CD14-positive monocyte (primary cell): Measurements from ENCODE around the gene CCP110. TPM values are rescaled to one million over a fixed set of nuclear protein-coding genes. Genes with fewer than 3 reads are reported as not detected.

ENCODE experiments used
- DNase-seq, 3 donors: peaks; one replicate each; pipeline ENCODE4 v3.0.0-alpha.2; 2011 to 2022
- H2AFZ ChIP-seq: 2 replicates; pipeline ENCODE4 v1.6.0; 2012; ENCODE audit warnings: mild to moderate bottlenecking, low read depth, low read length, inconsistent platforms; ENCODE audit not compliant: insufficient read depth, poor library complexity, severe bottlenecking
- H3K27ac ChIP-seq, 2 donors: 1 replicate in 1 of 2; 2 replicates in 1 of 2; pipeline ENCODE4 v1.5.1; 2012 to 2013; ENCODE audit warnings: low read length in 2 of 2, control low read depth in 1 of 2, inconsistent platforms in 1 of 2, low read depth in 1 of 2, mild to moderate bottlenecking in 1 of 2
- H3K27me3 ChIP-seq, 2 donors: one replicate each; pipeline versions ENCODE4 v1.6.0 to v1.6.1; 2011 to 2013; ENCODE audit warnings: low read length in 2 of 2; ENCODE audit not compliant: control insufficient read depth in 2 of 2, insufficient read depth in 2 of 2
- H3K36me3 ChIP-seq, 2 donors: replicated peaks in 1 of 2; 1 replicate in 1 of 2; 2 replicates in 1 of 2; pipeline versions ENCODE4 v1.5.1 to v1.6.1; 2012 to 2013; ENCODE audit warnings: low read length in 2 of 2, control low read depth in 1 of 2, inconsistent platforms in 1 of 2, mild to moderate bottlenecking in 1 of 2; ENCODE audit not compliant: insufficient read depth in 2 of 2, control insufficient read depth in 1 of 2
- H3K4me1 ChIP-seq, 2 donors: 1 replicate in 1 of 2; 2 replicates in 1 of 2; pipeline versions ENCODE4 v1.5.1 to v1.6.1; 2012 to 2013; ENCODE audit warnings: low read length in 2 of 2, control low read depth in 1 of 2, inconsistent platforms in 1 of 2, mild to moderate bottlenecking in 1 of 2, moderate library complexity in 1 of 2; ENCODE audit not compliant: insufficient read depth in 2 of 2, control insufficient read depth in 1 of 2
- H3K4me2 ChIP-seq: replicated peaks from 2 replicates; pipeline ENCODE3; 2012; ENCODE audit warnings: low read length, moderate library complexity, mild to moderate bottlenecking; ENCODE audit not compliant: poor library complexity, severe bottlenecking; ENCODE audit errors: extremely low read depth
- H3K4me3 ChIP-seq, 3 experiments: fragments of 200-600 bp in 1 of 3; sonication (generic) in 1 of 3; replicated peaks in 1 of 3; 1 replicate in 2 of 3; 2 replicates in 1 of 3; pipeline ENCODE4 v1.5.1; 2011 to 2013; ENCODE audit warnings: low read length in 3 of 3, mild to moderate bottlenecking in 3 of 3, control low read depth in 2 of 3, low read depth in 2 of 3, inconsistent platforms in 1 of 3, moderate library complexity in 1 of 3
- H3K79me2 ChIP-seq: 2 replicates; pipeline ENCODE4 v1.6.0; 2012; ENCODE audit warnings: mild to moderate bottlenecking, control low read depth, inconsistent platforms, low read length, moderate library complexity; ENCODE audit not compliant: insufficient read depth
- H3K9ac ChIP-seq: 2 replicates; pipeline ENCODE4 v1.6.0; 2017; ENCODE audit warnings: low read length, mild to moderate bottlenecking; ENCODE audit not compliant: insufficient read depth, poor library complexity, severe bottlenecking
- H3K9me3 ChIP-seq, 2 donors: replicated peaks in 1 of 2; 1 replicate in 1 of 2; 2 replicates in 1 of 2; pipeline versions ENCODE4 v1.5.1 to v1.6.1; 2012 to 2013; ENCODE audit warnings: low read length in 2 of 2, control low read depth in 1 of 2; ENCODE audit not compliant: control insufficient read depth in 1 of 2, insufficient read depth in 1 of 2
- H4K20me1 ChIP-seq: 2 replicates; pipeline ENCODE4 v1.6.0; 2012; ENCODE audit warnings: mild to moderate bottlenecking, low read length, control low read depth, moderate library complexity; ENCODE audit not compliant: insufficient read depth
- H3K27ac Mint-ChIP-seq, 7 donors: one replicate each; pipeline ENCODE4 v1.8.0; 2020; ENCODE audit warnings: mild to moderate bottlenecking in 7 of 7, mixed read lengths in 7 of 7, moderate library complexity in 6 of 7, inconsistent platforms in 2 of 7
- H3K27me3 Mint-ChIP-seq, 3 donors: one replicate each; pipeline ENCODE4 v1.8.0; 2021 to 2022; ENCODE audit warnings: low read depth in 3 of 3, mild to moderate bottlenecking in 3 of 3, mixed read lengths in 3 of 3, moderate library complexity in 3 of 3, inconsistent platforms in 1 of 3
- H3K36me3 Mint-ChIP-seq, 2 donors: one replicate each; pipeline ENCODE4 v1.8.0; 2020; ENCODE audit warnings: mixed read lengths in 2 of 2, inconsistent platforms in 1 of 2, mild to moderate bottlenecking in 1 of 2
- H3K4me1 Mint-ChIP-seq: one replicate; pipeline ENCODE4 v1.8.0; 2020; ENCODE audit warnings: mild to moderate bottlenecking, mixed read lengths
- H3K4me3 Mint-ChIP-seq, 2 donors: one replicate each; pipeline ENCODE4 v1.8.0; 2020; ENCODE audit warnings: mild to moderate bottlenecking in 2 of 2, mixed read lengths in 2 of 2, moderate library complexity in 1 of 2
- H3K9me3 Mint-ChIP-seq, 7 donors: one replicate each; pipeline ENCODE4 v1.8.0; 2020 to 2022; ENCODE audit warnings: mixed read lengths in 7 of 7, mild to moderate bottlenecking in 6 of 7, moderate library complexity in 6 of 7, inconsistent platforms in 2 of 7
- WGBS: methylation state at CpG from one replicate; pipeline ENCODE4 v1.1.5; 2013; ENCODE audit warnings: missing lambda C conversion rate; ENCODE audit not compliant: insufficient coverage; 5-methylcytosine and 5-hydroxymethylcytosine counted together
- intact Hi-C, 2 donors: fragments of 100-400 bp; cut with micrococcal nuclease; formaldehyde crosslinking; loops; one replicate each; pipeline versions ENCODE4 v1.15.0 to v1.15.1; 2023
- polyA plus RNA-seq, 3 donors: library from polyadenylated mRNA; depleted of rRNA in 1 of 3; unstranded in 2 of 3; stranded (reverse) in 1 of 3; fragments of 300-500 nt in 2 of 3; fragments of >200 nt in 1 of 3; fragmentation: Illumina TruSeq in 2 of 3; gene quantifications; 1 replicate in 2 of 3; 2 replicates in 1 of 3; pipeline ENCODE4 v1.2.3, GENCODE V29; 2012 to 2021
- TF ChIP-seq, protein P1 (sequence below): fragments of 200-600 bp; IDR thresholded peaks from one replicate; pipeline ENCODE4 v1.8.0; 2022; ENCODE audit warnings: antibody characterized with exemption, mild to moderate bottlenecking

The CCP110 gene
- polyA plus RNA-seq, 3 donors: 3.5 to 6.2 (median 6.1) TPM

GRCh38 chr16:19499006-19499405 lies 24.7 kb upstream of the CCP110 start:
- Histone ChIP-seq H2AFZ (no peak overlapping the region), H3K4me2 (no peak overlapping the region), H3K79me2 (no peaks in the 10 kb centered on the region), H3K36me3 (peaks cover 43 to 58% of the 10 kb centered on the region in 2 donors), H3K27ac (no peak overlapping the region), H3K4me3 (no peak overlapping the region), H3K9ac (no peak overlapping the region), H3K4me1 (peaks cover 20 to 25% of the 10 kb centered on the region in 2 donors), H3K9me3 (no peaks in the 10 kb centered on the region), H4K20me1 (no peaks in the 10 kb centered on the region), H3K27me3 (no peaks in the 10 kb centered on the region)
- H3K4me1 Mint-ChIP-seq: peaks cover 18% of the 10 kb centered on the region
- DNase-seq: no peak
- H3K27me3 Mint-ChIP-seq: peaks cover 0 to 2% (median 0%) of the 10 kb centered on the region in 3 donors
- H3K27ac Mint-ChIP-seq: peak overlapping the region in 2 of 7 donors; percentile 31 to 60
- H3K36me3 Mint-ChIP-seq: peaks cover 47 to 59% of the 10 kb centered on the region in 2 donors
- WGBS: 100% methylated on average over 1 of the region's 5 CpGs
- H3K4me3 Mint-ChIP-seq: no peak overlapping the region
- H3K9me3 Mint-ChIP-seq: no peaks in the 10 kb centered on the region
- TF ChIP-seq, protein P1, sequence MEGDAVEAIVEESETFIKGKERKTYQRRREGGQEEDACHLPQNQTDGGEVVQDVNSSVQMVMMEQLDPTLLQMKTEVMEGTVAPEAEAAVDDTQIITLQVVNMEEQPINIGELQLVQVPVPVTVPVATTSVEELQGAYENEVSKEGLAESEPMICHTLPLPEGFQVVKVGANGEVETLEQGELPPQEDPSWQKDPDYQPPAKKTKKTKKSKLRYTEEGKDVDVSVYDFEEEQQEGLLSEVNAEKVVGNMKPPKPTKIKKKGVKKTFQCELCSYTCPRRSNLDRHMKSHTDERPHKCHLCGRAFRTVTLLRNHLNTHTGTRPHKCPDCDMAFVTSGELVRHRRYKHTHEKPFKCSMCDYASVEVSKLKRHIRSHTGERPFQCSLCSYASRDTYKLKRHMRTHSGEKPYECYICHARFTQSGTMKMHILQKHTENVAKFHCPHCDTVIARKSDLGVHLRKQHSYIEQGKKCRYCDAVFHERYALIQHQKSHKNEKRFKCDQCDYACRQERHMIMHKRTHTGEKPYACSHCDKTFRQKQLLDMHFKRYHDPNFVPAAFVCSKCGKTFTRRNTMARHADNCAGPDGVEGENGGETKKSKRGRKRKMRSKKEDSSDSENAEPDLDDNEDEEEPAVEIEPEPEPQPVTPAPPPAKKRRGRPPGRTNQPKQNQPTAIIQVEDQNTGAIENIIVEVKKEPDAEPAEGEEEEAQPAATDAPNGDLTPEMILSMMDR: no peak
- intact Hi-C loops: no loop called here

DNA sequence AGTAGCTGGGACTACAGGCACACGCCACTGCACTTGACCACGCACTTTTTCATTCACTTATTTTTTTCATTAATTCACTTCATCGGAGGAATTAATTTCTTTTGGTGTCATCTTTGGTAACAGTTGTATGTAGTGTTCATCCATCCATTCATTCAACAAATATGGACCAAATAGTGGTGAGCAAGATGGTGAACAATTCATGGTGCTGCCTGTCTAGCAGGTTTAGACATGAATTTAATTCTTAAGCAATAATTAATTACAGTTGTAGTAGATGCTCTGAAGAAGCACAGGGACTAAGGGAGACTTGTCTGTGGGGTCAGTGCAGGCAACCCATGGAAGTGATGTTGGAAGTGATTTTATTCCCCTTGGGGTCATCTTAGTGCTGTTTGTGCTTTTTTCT lies 24.3 kb upstream of the CCP110 start:
- H3K9me3 ChIP-seq: no peaks in the 10 kb centered on the region
- Mint-ChIP-seq H3K27me3 (peaks cover 0 to 2% (median 0%) of the 10 kb centered on the region in 3 donors), H3K27ac (peak overlapping the region in 3 of 7 donors; percentile 18 to 60 (median 48)), H3K4me1 (peaks cover 14% of the 10 kb centered on the region), H3K4me3 (no peak overlapping the region), H3K9me3 (no peaks in the 10 kb centered on the region), H3K36me3 (peaks cover 51 to 64% of the 10 kb centered on the region in 2 donors)
- peaks cover 48 to 62% of the 10 kb centered on the region in 2 donors for H3K36me3 ChIP-seq
- no peaks in the 10 kb centered on the region for H3K79me2 ChIP-seq
- WGBS: no CpG with 5 or more reads among the region's 3 CpGs
- H3K27me3 ChIP-seq: no peaks in the 10 kb centered on the region
- H3K4me1 ChIP-seq: peaks cover 17 to 21% of the 10 kb centered on the region in 2 donors
- no peak overlapping the region for H3K4me2 ChIP-seq
- DNase-seq: no peak
- TF ChIP-seq, protein P1: no peak
- H3K4me3 ChIP-seq: no peak overlapping the region
- no peak overlapping the region for H3K9ac ChIP-seq
- H4K20me1 ChIP-seq: no peaks in the 10 kb centered on the region
- no peak overlapping the region for H3K27ac ChIP-seq
- H2AFZ ChIP-seq: no peak overlapping the region
- intact Hi-C loops: no loop called here
